ENCODE data around the gene PRPF19.

GRCh38 chr11:60918251-60918938, 12.0 kb upstream of the PRPF19 start:
- TF ChIP-seq POLR2A (IDR thresholded peaks at IDR 0.05): no peak
- TF ChIP-seq, protein P1, sequence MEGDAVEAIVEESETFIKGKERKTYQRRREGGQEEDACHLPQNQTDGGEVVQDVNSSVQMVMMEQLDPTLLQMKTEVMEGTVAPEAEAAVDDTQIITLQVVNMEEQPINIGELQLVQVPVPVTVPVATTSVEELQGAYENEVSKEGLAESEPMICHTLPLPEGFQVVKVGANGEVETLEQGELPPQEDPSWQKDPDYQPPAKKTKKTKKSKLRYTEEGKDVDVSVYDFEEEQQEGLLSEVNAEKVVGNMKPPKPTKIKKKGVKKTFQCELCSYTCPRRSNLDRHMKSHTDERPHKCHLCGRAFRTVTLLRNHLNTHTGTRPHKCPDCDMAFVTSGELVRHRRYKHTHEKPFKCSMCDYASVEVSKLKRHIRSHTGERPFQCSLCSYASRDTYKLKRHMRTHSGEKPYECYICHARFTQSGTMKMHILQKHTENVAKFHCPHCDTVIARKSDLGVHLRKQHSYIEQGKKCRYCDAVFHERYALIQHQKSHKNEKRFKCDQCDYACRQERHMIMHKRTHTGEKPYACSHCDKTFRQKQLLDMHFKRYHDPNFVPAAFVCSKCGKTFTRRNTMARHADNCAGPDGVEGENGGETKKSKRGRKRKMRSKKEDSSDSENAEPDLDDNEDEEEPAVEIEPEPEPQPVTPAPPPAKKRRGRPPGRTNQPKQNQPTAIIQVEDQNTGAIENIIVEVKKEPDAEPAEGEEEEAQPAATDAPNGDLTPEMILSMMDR (IDR thresholded peaks at IDR 0.05): no peak
- TF ChIP-seq POLR2AphosphoS5 (IDR thresholded peaks at IDR 0.05): no peak
